MV-4-11 (cell line): ENCODE data around the gene CCDC102A.

Experiments
- DNase-seq: peaks from one replicate; lab custom pipeline; 2025; lab: John Stamatoyannopoulos, UW

The CCDC102A gene

DNA sequence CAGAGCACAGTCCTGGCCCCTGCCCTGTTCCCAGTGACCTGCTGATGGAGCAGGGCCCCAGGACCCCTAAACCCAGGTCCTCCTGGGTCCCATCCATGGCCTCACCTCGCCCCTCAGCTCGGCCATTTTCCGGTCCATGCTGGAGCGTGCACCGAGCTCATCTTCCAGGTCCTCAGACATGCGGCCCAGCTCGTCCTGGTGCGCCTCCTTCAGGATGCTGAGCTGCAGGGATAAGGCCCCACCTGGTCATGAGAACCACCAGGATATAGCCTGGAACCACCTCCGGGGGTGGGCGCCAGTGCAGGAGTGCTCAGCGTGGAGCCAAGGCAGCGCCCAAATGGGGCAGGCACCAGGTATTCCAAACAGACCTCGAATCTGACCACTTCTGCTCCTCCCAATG is 17.9 kb downstream of the CCDC102A start:
- no peak for DNase-seq

DNA sequence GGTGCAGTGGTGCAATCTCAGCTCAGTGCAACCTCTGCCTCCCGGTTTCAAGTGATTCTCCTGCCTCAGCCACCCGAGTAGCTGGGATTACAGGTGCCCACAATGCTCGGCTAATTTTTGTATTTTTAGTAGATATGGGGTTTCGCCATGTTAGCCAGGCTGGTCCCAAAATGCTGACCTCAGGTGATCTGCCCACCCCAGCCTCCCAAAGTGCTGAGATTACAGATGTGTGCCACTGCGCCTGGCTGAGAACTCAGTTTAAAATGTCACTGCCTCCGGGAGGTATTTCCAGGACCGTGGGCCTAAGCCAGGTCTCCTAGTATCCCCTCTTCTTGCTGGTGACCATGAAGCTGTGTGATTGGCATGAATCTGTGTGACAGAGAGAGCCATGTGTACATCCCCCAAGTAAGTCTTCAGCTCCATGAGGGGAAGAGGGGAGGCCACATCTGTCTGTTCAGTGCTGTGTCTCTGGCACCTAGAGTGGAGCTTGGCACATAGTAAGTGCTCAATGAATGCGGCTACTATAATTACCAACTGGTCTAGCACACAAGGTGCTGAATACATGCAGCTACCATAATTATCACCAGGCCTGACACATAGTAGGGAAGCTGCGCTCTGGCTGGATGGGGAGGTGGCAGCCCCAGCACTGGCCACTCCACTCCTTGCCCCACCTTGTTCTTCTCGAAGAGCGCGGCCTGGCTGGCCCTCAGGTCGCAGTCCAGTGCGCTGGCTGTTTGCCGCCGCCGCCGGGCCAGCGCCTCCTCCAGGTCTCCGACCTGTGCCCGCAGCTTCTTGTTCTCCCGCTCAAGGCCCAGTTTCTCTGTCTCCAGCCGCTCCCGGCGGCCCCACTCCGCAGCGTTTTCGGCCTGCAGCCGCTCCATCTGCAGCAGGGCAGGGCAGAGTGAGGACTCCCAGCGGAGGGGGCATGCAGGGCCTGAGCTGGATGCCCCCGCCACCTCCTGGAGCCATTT is 18.7 kb downstream of the CCDC102A start:
- no peak for DNase-seq

DNA sequence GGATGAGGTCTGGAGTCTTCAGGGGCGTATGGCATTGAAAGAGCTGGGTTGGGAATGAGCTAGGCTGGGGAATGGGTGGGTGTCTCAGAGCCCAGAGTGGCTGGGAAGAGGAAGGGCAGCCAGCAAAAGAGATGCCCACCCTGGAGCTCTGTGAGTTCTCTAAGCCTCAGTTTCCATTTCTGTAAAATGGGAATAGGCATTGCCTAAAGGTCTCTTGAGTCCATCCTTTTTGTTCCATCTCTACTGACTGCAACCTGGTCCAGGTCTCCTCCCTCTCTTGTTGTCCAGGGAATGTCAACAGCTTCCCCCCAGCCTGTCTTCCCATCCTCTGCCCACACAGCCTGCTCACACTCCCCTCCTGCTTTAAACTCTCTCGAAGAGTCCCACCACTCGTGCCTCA is 19.6 kb downstream of the CCDC102A start:
- no peak for DNase-seq

DNA sequence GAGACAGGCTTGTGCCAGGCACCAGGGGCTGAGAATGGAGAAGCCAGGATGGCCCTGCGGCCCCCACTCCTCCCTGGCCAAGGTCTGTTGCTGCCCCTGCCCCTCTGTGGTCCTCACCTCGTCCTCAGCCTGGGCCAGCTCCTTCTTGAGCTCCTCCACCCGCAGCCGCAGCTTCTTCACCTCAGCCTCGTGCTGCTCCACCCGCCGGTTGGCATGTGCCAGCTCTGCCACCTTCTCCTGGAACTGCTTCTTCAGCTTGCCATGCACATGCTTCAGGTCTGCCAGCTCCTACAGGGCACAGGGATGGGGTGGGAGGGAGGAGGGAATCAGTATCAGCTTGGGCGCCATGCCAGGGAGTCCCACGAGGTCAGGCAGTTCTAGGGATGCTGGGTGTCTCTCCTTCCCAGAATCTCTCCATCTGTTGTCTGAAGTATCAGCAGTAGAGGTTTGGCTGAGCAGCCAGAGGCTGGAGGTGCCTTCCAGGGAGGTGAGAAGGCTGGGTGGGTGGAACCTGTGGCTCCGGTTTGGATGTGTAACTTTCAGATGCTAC is 20.1 kb downstream of the CCDC102A start:
- no peak for DNase-seq

DNA sequence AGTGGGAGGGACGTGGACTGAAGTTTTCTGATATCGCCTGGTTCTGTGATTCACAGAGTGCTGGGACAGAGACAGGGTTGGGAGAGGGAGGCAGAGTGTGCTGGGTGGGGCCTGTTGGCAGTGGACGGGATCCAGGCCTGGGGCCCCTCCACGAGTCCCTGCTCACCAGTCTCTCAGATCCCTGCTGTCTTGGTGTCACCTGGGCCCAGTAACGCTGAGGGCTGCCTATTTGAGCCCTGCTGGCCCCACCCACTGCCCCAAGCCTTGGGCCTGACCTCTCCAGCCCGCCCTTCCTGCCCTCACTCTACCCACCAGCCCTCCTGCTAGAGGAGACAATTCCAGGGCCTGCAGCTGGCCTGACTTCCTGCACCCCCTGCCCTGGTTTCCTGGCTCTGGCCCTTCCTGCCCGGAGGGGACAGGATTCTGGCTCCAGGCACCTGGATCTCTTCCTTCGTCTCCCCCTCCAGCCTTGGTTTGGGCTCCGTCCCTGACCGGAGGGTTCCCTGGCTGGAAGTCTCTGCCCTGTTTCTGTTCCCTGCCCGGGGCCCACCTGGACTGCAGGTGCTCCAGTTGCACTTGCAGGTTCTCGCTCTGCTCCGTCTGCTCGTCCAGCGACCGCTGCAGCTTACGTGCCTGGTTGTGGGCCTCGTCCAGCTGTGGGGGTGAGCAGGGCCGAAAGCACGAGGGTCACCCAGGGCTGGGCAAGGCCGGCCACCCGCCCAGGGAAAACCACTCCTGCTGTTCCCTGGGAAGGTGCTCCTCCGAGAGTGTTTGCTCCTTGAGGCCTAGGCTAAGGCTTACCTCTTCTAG is 21.4 kb downstream of the CCDC102A start:
- no peak for DNase-seq

DNA sequence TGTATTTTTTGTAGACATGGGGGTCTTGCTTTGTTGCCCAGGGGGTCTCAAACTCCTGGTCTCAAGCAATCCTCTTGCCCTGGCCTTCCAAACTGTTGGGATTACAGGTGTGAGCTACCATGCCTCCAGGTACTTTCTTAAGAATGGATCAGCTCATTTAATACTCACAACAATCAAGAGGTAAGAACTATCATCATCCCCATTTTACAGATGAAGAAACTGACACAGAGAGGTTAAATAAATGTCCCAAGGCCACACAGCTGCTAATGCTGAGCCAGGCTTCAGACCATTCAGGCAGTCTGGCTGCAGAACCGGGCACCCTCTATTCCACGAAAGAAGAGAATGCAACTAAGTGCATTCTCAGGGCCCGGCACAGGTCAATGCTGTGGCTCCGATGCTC is 22.0 kb downstream of the CCDC102A start:
- DNase-seq: no peak

DNA sequence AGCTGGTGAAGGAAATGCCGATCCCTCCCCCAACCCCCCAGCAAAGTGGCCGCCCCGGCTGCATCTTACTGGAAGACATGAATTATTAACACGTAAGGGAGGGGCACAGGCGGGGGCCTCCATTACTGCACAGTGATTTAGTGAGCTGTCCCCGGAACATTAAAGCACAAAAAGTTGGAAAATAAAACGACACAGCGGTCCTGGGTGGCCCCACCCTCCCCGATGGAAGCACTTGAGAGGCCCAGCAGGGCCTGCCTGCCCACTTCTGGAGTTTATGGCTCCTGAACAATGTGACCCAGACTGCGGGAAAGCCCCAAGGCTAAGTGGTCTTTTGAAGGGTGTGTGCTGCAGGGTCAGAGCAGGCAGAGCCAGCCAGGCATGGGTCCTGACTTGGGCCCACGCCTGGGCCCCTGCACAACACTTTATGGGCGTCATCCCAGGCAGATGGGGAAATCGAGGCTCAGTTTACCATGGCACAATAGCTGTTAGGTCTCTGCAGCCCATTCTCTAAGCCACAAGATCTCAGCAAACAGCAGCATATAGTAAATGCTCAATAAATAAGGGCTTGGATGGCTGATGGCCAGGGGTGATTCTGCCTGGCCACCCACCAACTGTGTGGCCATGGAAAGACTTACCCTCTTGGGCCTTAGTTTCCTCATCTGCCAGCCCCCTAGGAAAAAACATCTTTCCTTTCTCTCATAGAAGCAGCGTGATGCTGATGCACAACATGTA is 22.8 kb downstream of the CCDC102A start:
- DNase-seq: no peak

DNA sequence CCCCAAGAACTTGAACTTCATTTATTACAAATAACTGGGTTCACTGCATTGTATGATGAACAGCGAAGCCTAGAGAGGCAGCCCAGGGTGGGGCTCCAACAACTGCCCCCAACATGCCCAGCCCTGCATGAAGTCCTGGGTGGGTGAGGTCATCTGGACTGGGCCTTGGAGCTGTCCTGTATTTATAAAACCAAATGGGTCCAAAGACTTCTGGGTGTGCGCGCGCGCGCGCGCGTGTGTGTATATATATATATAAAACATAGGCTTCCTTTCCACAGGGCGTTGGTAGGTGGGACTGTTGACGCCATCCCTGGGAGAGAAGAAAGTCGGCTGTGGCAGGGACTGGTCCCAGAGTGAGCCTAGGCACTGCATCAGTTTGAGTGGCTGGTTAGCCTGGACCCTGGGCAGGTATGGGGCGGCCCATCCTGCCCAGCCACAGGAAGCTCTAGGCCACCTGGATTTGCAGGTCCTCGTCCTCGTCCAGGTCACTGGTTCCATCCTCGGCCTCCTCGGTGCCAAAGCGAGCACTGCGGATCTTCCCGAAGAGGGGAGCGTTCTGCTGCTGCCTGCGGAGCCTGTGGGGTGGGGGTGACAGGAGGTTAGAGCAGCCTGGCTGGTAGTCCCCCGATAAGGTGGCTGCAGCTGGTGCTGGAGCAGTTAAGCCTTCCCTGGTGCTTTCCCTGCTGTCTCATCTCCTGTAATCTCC is 23.9 kb downstream of the CCDC102A start:
- DNase-seq: no peak

DNA sequence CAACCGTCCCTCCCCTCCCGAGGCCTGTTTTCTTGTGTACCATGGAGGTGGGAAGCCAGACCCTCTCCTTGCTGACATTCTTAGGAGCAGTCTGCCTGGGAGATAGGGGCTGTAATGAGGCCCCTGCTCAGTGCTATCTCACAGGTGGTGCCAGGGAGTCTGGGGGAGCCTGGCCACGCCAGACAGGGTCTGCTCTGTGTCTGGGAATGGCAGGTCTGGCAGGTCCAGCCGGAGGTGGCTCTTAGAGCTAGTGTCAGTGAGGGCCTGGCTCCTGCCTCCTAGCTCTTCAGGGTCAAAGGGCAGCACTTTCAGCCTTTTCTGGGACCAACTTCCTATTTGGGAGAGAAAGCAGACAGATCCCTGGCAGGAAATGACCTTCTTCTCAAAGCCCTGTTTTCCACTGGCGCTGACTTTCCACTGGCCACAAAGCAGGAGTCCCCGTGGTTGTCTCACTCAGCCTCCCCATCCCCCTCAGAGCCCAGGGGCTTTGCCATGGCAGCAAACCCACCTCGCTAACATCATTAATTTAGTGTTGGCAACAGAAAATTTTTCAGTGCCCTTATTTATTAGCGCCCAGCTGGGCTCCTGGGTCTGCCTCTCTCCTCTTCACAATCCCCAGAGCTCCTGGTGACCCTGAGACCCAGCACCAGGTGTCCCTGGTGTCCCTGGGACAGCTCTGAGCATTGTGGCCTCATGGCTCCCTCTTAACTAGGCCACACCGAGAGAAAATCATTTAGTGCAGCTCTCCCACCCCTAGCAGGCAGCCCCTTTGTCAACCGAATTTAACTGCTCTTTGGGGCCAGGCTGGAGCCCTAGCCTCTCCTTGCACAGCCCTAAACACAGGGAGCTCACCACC is 26.1 kb downstream of the CCDC102A start:
- no peak for DNase-seq

DNA sequence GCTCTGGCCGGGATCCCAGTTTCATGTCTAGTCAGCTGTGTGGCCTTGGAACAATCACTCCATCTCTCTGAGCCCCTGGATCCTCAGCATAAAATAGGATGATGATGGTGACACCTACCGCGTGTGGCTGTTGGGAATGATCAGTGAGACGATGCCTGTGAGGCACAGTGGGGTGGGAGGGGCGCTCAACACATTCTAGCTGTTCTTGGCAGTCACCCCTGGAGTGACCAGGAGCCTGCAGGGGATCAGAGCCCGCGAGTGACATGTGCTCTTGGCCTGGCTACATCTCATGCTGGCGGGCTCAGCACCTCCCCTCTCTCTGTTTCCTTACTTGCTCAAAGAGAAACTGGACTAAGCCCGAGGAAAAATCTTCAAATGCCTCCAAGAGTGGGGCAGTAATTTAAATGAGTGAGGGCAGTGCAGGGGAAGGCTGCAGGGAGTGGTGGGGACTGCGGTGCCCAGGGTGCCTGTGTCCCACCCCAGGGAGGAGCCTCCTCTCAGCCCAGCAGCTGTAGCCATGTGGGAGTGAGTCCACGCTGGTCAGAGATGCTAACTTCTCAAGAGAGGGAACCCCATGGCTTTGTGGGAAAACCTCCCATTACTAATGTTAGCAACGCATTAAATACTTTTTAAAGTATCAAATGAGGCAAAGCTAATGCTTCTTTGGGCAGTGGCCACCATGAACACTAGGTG is 27.0 kb downstream of the CCDC102A start:
- no peak for DNase-seq

DNA sequence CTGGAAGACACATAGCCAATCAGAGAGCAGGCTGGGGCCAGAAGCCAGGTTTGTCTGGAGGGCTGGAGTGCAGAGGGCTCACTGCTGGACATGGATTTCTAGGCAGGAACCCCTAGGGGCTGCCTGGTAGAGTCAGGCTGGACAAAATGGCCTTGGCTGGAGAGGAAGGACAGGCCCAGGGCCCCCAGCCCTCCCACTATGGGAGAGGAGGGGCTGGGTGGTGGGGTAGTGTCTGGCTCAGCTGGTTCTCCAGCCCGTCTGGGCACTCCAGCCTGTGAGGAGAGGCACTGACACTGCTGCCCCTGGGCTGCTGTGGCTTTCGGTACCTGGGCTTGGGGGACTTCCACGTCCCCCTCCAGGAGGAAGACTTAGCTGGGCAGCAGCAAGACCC is 28.3 kb downstream of the CCDC102A start:
- DNase-seq: no peak

DNA sequence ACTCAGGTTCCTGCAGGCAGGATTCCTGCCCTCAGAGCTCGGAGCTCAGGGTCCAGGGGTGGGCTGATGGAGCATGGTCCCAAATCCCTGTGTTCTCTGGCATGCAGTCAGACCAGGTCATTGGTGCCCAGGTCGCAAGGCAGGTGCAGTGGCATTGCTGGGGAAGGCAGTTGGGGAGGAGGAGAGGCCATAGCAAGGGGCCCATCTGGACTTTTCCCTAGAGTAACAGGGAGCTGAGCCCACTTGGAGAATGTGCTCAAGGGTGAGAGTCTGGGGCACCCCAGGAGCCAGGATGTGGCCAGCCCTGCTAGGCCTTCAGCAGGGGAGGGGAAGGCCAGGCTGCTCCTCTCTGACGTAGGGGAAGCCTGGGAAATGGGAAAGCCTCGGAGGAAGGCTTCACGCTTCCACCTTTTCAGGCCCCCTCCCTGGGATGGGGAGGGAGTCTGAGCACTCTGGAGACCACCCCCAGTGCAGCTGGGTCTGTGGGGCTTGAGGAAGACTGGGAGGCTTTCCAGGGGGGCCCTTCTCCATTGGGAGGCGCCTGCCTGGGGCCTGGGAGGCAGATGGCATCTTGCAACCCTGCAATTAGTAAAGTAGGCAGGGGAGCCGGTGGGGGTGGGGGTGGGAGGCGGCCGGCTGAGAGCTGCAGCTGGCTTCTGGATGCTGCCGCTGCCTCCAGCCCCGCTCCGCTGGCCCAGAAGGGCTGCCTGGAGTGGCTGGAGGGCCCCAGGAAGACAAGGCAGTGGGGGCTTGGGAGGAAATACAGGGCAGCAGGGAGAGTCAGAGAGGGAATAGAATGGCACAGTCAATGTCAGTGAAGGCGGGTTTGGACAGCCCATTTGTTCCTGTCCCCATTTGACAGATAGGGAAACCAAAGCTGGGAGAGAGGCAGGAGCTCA is 29.0 kb downstream of the CCDC102A start:
- no peak for DNase-seq

DNA sequence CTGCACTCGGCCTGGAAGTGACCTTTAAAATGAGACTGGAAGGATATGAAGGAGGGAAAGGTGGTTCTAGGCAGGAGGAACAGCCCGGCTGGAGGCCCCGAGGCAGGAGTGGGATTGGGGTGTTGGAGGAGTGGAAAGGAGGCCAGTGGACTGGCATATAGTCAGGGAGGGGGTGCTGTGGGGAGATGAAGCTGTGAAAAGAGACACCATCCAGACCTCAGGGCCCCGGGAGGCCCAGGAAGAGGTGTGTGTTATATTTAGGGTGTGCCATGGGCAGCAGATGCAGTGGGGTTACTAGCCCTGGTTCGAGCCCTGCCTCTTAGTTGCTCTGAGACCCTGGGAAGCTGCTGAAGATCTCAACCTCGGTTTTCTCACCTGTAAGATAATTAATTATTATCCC is 31.2 kb downstream of the CCDC102A start:
- DNase-seq: no peak

DNA sequence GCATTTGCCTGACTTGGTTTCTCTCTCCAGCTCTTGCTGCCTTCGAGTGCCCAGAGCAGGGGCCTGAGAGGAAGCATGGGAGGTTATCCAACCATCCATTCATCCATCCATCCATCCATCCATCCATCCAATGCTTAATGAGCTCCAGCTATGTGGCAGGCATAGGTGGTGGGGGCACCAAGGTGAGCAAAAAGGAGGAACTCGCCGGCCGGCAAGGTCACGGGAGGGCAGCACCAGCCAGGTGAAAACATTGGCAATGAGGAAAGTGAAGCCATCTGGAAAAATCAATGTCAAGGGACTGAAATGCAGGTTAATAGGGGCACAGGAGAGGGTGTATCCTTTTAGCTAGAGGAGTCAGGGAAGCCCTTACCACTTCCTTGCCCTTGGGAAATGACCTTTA is 31.9 kb downstream of the CCDC102A start:
- no peak for DNase-seq

DNA sequence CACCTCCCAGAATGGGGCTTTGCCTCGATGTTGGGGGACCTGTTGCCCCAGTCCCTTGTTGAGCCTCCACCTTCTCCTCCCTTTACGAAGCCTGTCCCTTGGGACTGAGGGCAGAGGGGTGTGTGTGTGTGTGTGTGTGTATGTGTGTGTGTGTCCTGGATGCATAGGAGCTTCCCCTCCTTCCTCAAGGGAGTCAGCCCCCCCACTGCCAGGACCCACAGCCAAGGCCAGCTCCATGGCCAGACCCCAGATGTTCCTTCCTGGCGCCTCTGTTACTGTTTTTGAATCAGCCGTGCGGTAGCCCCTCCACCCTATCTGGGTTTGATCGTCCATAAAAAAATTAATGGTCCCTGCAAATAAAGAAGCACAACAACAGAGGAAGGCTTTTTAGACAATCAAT is 32.4 kb downstream of the CCDC102A start:
- DNase-seq: no peak

DNA sequence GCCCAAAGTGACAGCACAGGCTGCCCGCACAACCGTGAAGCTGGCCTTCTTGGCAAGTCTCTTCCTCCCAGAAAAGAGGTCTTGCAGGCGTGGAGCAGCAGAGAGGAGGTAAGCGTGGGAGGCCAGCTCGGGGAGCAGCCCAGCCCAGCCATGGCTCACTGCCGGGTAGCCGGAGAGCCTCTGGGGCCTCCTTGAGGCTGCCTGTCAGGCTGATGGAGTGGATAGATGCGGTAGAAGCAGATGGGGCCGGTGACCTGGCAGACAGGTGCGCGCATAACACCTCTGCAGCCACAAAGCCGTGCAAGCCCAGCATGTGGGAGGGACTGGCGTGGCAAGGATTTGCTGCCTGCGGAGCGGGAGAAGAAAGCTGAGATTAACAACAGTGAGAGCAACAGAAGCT is 33.0 kb downstream of the CCDC102A start:
- no peak for DNase-seq

DNA sequence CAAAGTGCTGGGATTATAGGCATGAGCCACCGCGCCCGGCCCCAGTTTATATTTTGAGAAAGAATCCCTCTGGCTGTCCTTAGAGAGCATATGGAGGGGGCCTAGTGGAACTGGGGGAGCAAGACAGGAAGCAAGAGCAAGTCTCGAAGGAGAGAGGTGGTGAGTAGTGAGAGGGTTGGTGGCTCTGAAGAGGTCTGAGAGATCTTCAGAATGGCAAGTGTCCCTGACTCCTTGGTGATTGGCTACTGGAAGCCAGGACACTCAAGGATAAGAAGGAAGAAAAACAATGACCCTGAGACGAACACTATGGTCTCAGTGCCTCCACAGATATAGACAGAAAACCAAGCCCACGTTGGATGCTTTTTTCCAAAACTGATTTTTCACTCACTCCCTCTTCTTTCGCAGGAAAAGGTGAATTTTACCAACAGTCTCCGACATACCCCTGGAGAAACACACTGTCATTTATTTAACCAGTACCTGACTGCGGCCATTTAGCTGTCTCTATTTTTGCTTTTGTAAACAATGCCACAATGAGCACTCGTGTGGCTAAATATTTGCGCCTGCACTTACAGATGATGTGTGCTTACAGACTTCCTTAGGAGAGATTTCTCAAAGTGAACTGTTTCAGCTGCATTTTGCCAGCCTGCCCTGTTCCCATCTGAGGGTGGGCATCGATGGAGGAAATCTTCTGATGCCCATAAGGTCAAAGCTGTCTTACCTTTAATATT is 34.2 kb downstream of the CCDC102A start:
- DNase-seq: no peak

DNA sequence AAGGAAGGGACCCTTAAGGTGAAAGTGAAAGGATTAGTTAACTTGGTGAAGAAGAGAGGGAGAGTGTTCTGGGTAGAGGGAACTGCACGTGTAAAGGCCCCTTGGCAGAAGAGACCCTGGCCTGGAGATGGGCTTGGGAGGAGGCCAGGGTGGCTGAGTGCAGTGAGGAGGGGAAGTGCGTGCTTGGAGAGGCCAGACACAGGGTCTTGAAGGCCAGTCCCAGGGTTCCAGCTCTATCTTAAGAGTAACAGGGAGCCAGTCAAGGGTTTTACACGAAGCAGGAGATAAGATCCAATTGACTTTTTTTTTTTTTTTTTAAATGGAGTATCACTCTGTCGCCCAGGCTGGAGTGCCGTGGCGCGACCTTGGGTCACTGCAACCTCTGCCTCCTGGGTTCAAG is 34.9 kb downstream of the CCDC102A start:
- DNase-seq: no peak
